Activated CD8-positive, alpha-beta T cell treated with anti-CD3 and anti-CD28 coated beads for 36 hours (primary cell): ENCODE measurements around the gene GCLC. TPM values are rescaled to one million over a fixed set of nuclear protein-coding genes. Genes with fewer than 3 reads are reported as not detected.

Experiments used
- ATAC-seq: fragments of 200-7000 bp; cut with Tn5 transposase; one replicate; pipeline ENCODE4 v1.10.0; 2021; ENCODE audit warnings: mild to moderate bottlenecking, moderate library complexity
- CTCF ChIA-PET: fragments of 350-600 bp; sonication (Branson Sonifier 250); formaldehyde crosslinking; loops from one replicate; lab custom pipeline; 2021; ENCODE audit warnings: antibody characterized with exemption; lab: Charles Lee
- POLR2A ChIA-PET: fragments of 350-600 bp; sonication (Branson Sonifier 250); formaldehyde crosslinking; loops from one replicate; lab custom pipeline; 2021; ENCODE audit warnings: antibody characterized with exemption; lab: Charles Lee
- DNase-seq: peaks from one replicate; pipeline ENCODE4 v3.0.0-alpha.2; 2020
- H3K27ac Mint-ChIP-seq: one replicate; pipeline ENCODE4 v1.8.0; 2021; ENCODE audit warnings: mild to moderate bottlenecking, mixed read lengths
- H3K27me3 Mint-ChIP-seq: one replicate; pipeline ENCODE4 v1.8.0; 2021; ENCODE audit warnings: mixed read lengths
- H3K36me3 Mint-ChIP-seq: one replicate; pipeline ENCODE4 v1.8.0; 2021; ENCODE audit warnings: low read depth, mixed read lengths
- H3K4me1 Mint-ChIP-seq: one replicate; pipeline ENCODE4 v1.8.0; 2021; ENCODE audit warnings: low read depth, mixed read lengths
- H3K4me3 Mint-ChIP-seq: one replicate; pipeline ENCODE4 v1.8.0; 2021; ENCODE audit warnings: mild to moderate bottlenecking, moderate library complexity, mixed read lengths
- H3K9me3 Mint-ChIP-seq: one replicate; pipeline ENCODE4 v1.8.0; 2021; ENCODE audit warnings: mixed read lengths
- CTCF ChIP-seq: fragments of 200-600 bp; IDR thresholded peaks from one replicate; pipeline ENCODE4 v1.8.0; 2022; ENCODE audit warnings: antibody characterized with exemption, mild to moderate bottlenecking
- intact Hi-C: fragments of 100-400 bp; cut with micrococcal nuclease; formaldehyde crosslinking; loops from one replicate; pipeline ENCODE4 v1.10.0; 2022
- total RNA-seq, 2 experiments: library from RNA; stranded (reverse); gene quantifications; one replicate each; pipeline ENCODE4 v1.2.3, GENCODE V29; 2021

The GCLC gene
- total RNA-seq, 2 experiments from 2014 or later: 17.0 to 18.6 TPM

DNA sequence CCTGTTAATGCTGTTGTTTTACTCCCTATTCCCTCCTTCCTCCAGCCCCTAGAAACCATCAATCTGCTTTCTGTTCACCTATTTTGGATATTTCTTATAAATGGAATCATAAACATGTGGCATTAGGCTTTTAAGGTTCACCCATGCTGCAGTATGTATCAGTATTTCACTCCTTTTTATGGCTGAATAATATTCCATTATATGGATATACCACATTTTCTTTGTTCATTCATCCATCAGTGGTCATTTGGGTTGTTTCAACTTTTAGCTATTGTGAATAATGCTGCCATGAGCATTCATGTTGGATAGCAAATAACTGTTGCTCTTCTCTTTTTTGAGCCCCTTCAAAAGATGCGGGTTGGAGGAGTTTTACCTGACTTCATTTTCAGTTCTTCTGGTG is 89.2 kb downstream of the GCLC start:
- ChIA-PET POLR2A (no interaction called here), CTCF (interaction anchor here (1.3 to 1.8 kb wide), 3 partner anchors 13 to 273 kb away, joined by 3 to 4 read pairs (median 4); no protein-coding TSS in a partner anchor)
- H3K36me3 Mint-ChIP-seq: no peaks in the 10 kb centered on the region
- peaks cover 2% of the 10 kb centered on the region for H3K27me3 Mint-ChIP-seq
- no peak for ATAC-seq
- TF ChIP-seq CTCF: no peak
- H3K9me3 Mint-ChIP-seq: peaks cover 7% of the 10 kb centered on the region
- no peaks in the 10 kb centered on the region for H3K4me1 Mint-ChIP-seq
- intact Hi-C loops: no loop called here
- DNase-seq: no peak
- H3K27ac Mint-ChIP-seq: no peak overlapping the region
- H3K4me3 Mint-ChIP-seq: no peak overlapping the region

DNA sequence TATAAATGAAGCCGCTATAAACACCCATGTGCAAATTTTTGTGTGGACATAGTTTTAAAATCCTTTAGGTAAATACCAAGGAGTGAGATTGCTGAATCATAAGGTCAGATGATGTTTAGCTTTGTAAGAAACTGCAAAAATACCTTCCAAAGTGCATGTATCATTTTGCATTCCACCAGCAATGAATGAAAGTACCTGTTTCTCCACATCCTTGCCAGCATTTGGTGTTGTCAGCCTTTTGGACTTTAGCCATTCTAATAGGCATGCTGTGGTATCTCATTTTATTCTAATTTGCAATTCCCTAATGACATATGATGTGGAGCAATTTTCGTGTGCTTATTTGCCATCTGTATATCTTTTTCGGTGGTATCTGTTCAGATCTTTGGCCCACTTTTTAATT is 93.7 kb downstream of the GCLC start:
- DNase-seq: no peak
- no peaks in the 10 kb centered on the region for H3K36me3 Mint-ChIP-seq
- intact Hi-C loops: no loop called here
- TF ChIP-seq CTCF: no peak
- H3K4me3 Mint-ChIP-seq: no peak overlapping the region
- H3K9me3 Mint-ChIP-seq: peaks cover 6% of the 10 kb centered on the region
- H3K27ac Mint-ChIP-seq: no peak overlapping the region
- H3K27me3 Mint-ChIP-seq: no peaks in the 10 kb centered on the region
- no peaks in the 10 kb centered on the region for H3K4me1 Mint-ChIP-seq
- POLR2A ChIA-PET: no interaction called here
- no peak for ATAC-seq
- CTCF ChIA-PET: no interaction called here

GRCh38 chr6:53447865-53448264 is 97.0 kb downstream of the GCLC start:
- H3K27ac Mint-ChIP-seq: no peak overlapping the region
- H3K4me1 Mint-ChIP-seq: no peaks in the 10 kb centered on the region
- POLR2A ChIA-PET: no interaction called here
- no peak for TF ChIP-seq CTCF
- intact Hi-C loops: no loop called here
- no peaks in the 10 kb centered on the region for H3K36me3 Mint-ChIP-seq
- no peak overlapping the region for H3K4me3 Mint-ChIP-seq
- H3K27me3 Mint-ChIP-seq: peaks cover 2% of the 10 kb centered on the region
- H3K9me3 Mint-ChIP-seq: no peaks in the 10 kb centered on the region
- CTCF ChIA-PET: interaction anchor here (0.8 to 1.9 kb wide), 7 partner anchors 9 to 280 kb away, joined by 3 to 8 read pairs (median 4); no protein-coding TSS in a partner anchor
- ATAC-seq: no peak
- DNase-seq: no peak

Other genes starting within 250 kb of the GCLC start
- gene ELOVL5, start 196.2 kb downstream of the GCLC start, total RNA-seq: 10 to 100 TPM; 88.3 to 92.7 TPM
- gene KLHL31, start 120.7 kb upstream of the GCLC start, total RNA-seq: under 1 TPM; 0.16 to 0.22 TPM
- 1 to 10 TPM; 1.9 to 2.5 TPM for gene LRRC1, start 249.9 kb upstream of the GCLC start, total RNA-seq